ENCODE measurements around the gene ITGA8.
A peak's percentile ranks its signal among the peaks of the same experiment; 100 is the strongest.
"Not testable (repeated sequence)": the region's sequence is repeated elsewhere in the genome, so short reads cannot be mapped to it uniquely, and the experiment has no call there.

The ITGA8 gene

GRCh38 chr10:15719899-15720634, at the start of gene ITGA8:
TSS of gene ITGA8 (minus strand) at chr10:15719922. CDS start at chr10:15719771, 151 bp downstream.
- peak; percentile 90 for DNase-seq (ENCODE audit: low read depth)
- Histone ChIP-seq H3K9me3 (ENCODE audit: control insufficient read depth, low read length) (no peaks in the 10 kb centered on the region), H3K27me3 (replicated peaks; ENCODE audit: control insufficient read depth, insufficient read depth, low read length) (peaks cover 22% of the 10 kb centered on the region), H3K36me3 (ENCODE audit: control insufficient read depth, insufficient read depth, low read length, severe bottlenecking) (no peaks in the 10 kb centered on the region), H3K4me3 (ENCODE audit: low read length) (peak within 1 kb of the TSS; percentile 82), H3K9ac (ENCODE audit: low read length) (peak within 1 kb of the TSS; percentile 74), H3K4me1 (ENCODE audit: control insufficient read depth, insufficient read depth, low read length) (peaks cover 14% of the 10 kb centered on the region)

- no peaks in the 10 kb centered on the region for H3K4me1 ChIP-seq (ENCODE audit: control insufficient read depth, insufficient read depth, low read length)
- H3K27me3 ChIP-seq (replicated peaks; ENCODE audit: control insufficient read depth, insufficient read depth, low read length), result no peaks in the 10 kb centered on the region
- H3K36me3 ChIP-seq (ENCODE audit: control insufficient read depth, insufficient read depth, low read length, severe bottlenecking), result no peaks in the 10 kb centered on the region
- DNase-seq (ENCODE audit: low read depth), result no peak
- H3K9me3 ChIP-seq (ENCODE audit: control insufficient read depth, low read length), result no peaks in the 10 kb centered on the region
- no peak overlapping the region for H3K9ac ChIP-seq (ENCODE audit: low read length)
- H3K4me3 ChIP-seq (ENCODE audit: low read length), result no peak overlapping the region
Measured at GRCh38 chr10:15764892-15765454, 45.3 kb upstream of the ITGA8 start.

GRCh38 chr10:15763006-15763405, 43.3 kb upstream of the ITGA8 start:
- Histone ChIP-seq H3K4me3 (ENCODE audit: low read length) (no peak overlapping the region), H3K9ac (ENCODE audit: low read length) (no peak overlapping the region)
- DNase-seq (ENCODE audit: low read depth), result no peak

GRCh38 chr10:15762239-15762638, 42.5 kb upstream of the ITGA8 start:
- not testable (repeated sequence) for H3K36me3 ChIP-seq (ENCODE audit: control insufficient read depth, insufficient read depth, low read length, severe bottlenecking); H3K27me3 ChIP-seq (replicated peaks; ENCODE audit: control insufficient read depth, insufficient read depth, low read length); DNase-seq (ENCODE audit: low read depth); H3K4me1 ChIP-seq (ENCODE audit: control insufficient read depth, insufficient read depth, low read length); H3K9ac ChIP-seq (ENCODE audit: low read length); H3K9me3 ChIP-seq (ENCODE audit: control insufficient read depth, low read length); H3K4me3 ChIP-seq (ENCODE audit: low read length)

More at GRCh38 chr10:15763006-15763405, 43.3 kb upstream of the ITGA8 start:
- H3K36me3 ChIP-seq (ENCODE audit: control insufficient read depth, insufficient read depth, low read length, severe bottlenecking), result no peaks in the 10 kb centered on the region
- H3K4me1 ChIP-seq (ENCODE audit: control insufficient read depth, insufficient read depth, low read length), result no peaks in the 10 kb centered on the region
- no peaks in the 10 kb centered on the region for H3K27me3 ChIP-seq (replicated peaks; ENCODE audit: control insufficient read depth, insufficient read depth, low read length)
- H3K9me3 ChIP-seq (ENCODE audit: control insufficient read depth, low read length), result no peaks in the 10 kb centered on the region

GRCh38 chr10:15761224-15761623, 41.5 kb upstream of the ITGA8 start:
- DNase-seq (ENCODE audit: low read depth); H3K36me3 ChIP-seq (ENCODE audit: control insufficient read depth, insufficient read depth, low read length, severe bottlenecking); H3K27me3 ChIP-seq (replicated peaks; ENCODE audit: control insufficient read depth, insufficient read depth, low read length); H3K4me1 ChIP-seq (ENCODE audit: control insufficient read depth, insufficient read depth, low read length); H3K9ac ChIP-seq (ENCODE audit: low read length); H3K9me3 ChIP-seq (ENCODE audit: control insufficient read depth, low read length); H3K4me3 ChIP-seq (ENCODE audit: low read length): not testable (repeated sequence)

- Histone ChIP-seq H3K4me3 (ENCODE audit: low read length) (no peak overlapping the region), H3K36me3 (ENCODE audit: control insufficient read depth, insufficient read depth, low read length, severe bottlenecking) (no peaks in the 10 kb centered on the region), H3K4me1 (ENCODE audit: control insufficient read depth, insufficient read depth, low read length) (no peaks in the 10 kb centered on the region), H3K9ac (ENCODE audit: low read length) (no peak overlapping the region), H3K27me3 (replicated peaks; ENCODE audit: control insufficient read depth, insufficient read depth, low read length) (peaks cover 8% of the 10 kb centered on the region), H3K9me3 (ENCODE audit: control insufficient read depth, low read length) (no peaks in the 10 kb centered on the region)
- DNase-seq (ENCODE audit: low read depth), result no peak
Measured at GRCh38 chr10:15760681-15761080, 41.0 kb upstream of the ITGA8 start.

- Histone ChIP-seq H3K9ac (ENCODE audit: low read length) (no peak overlapping the region), H3K4me1 (ENCODE audit: control insufficient read depth, insufficient read depth, low read length) (no peaks in the 10 kb centered on the region), H3K27me3 (replicated peaks; ENCODE audit: control insufficient read depth, insufficient read depth, low read length) (peaks cover 12% of the 10 kb centered on the region), H3K4me3 (ENCODE audit: low read length) (no peak overlapping the region), H3K36me3 (ENCODE audit: control insufficient read depth, insufficient read depth, low read length, severe bottlenecking) (no peaks in the 10 kb centered on the region), H3K9me3 (ENCODE audit: control insufficient read depth, low read length) (no peaks in the 10 kb centered on the region)
- no peak for DNase-seq (ENCODE audit: low read depth)
Measured at GRCh38 chr10:15759265-15759664, 39.5 kb upstream of the ITGA8 start.

GRCh38 chr10:15758618-15759017, 38.9 kb upstream of the ITGA8 start:
- H3K9ac ChIP-seq (ENCODE audit: low read length), result no peak overlapping the region
- DNase-seq (ENCODE audit: low read depth), result no peak
- peaks cover 12% of the 10 kb centered on the region for H3K27me3 ChIP-seq (replicated peaks; ENCODE audit: control insufficient read depth, insufficient read depth, low read length)
- no peaks in the 10 kb centered on the region for H3K36me3 ChIP-seq (ENCODE audit: control insufficient read depth, insufficient read depth, low read length, severe bottlenecking)
- no peak overlapping the region for H3K4me3 ChIP-seq (ENCODE audit: low read length)
- no peaks in the 10 kb centered on the region for H3K4me1 ChIP-seq (ENCODE audit: control insufficient read depth, insufficient read depth, low read length)
- H3K9me3 ChIP-seq (ENCODE audit: control insufficient read depth, low read length), result no peaks in the 10 kb centered on the region

GRCh38 chr10:15754937-15755336, 35.2 kb upstream of the ITGA8 start:
- Histone ChIP-seq H3K4me3 (ENCODE audit: low read length) (no peak overlapping the region), H3K9ac (ENCODE audit: low read length) (no peak overlapping the region), H3K9me3 (ENCODE audit: control insufficient read depth, low read length) (no peaks in the 10 kb centered on the region), H3K4me1 (ENCODE audit: control insufficient read depth, insufficient read depth, low read length) (no peaks in the 10 kb centered on the region), H3K36me3 (ENCODE audit: control insufficient read depth, insufficient read depth, low read length, severe bottlenecking) (no peaks in the 10 kb centered on the region), H3K27me3 (replicated peaks; ENCODE audit: control insufficient read depth, insufficient read depth, low read length) (peaks cover 30% of the 10 kb centered on the region)
- no peak for DNase-seq (ENCODE audit: low read depth)

- Histone ChIP-seq H3K4me3 (ENCODE audit: low read length) (no peak overlapping the region), H3K4me1 (ENCODE audit: control insufficient read depth, insufficient read depth, low read length) (no peaks in the 10 kb centered on the region), H3K9me3 (ENCODE audit: control insufficient read depth, low read length) (no peaks in the 10 kb centered on the region), H3K9ac (ENCODE audit: low read length) (no peak overlapping the region), H3K27me3 (replicated peaks; ENCODE audit: control insufficient read depth, insufficient read depth, low read length) (peaks cover 31% of the 10 kb centered on the region), H3K36me3 (ENCODE audit: control insufficient read depth, insufficient read depth, low read length, severe bottlenecking) (no peaks in the 10 kb centered on the region)
- DNase-seq (ENCODE audit: low read depth), result no peak
Measured at GRCh38 chr10:15751046-15751445, 31.3 kb upstream of the ITGA8 start.

GRCh38 chr10:15748126-15748525, 28.4 kb upstream of the ITGA8 start:
- no peak overlapping the region for H3K4me3 ChIP-seq (ENCODE audit: low read length)
- H3K4me1 ChIP-seq (ENCODE audit: control insufficient read depth, insufficient read depth, low read length), result no peaks in the 10 kb centered on the region
- DNase-seq (ENCODE audit: low read depth), result peak; percentile 7
- H3K9ac ChIP-seq (ENCODE audit: low read length), result no peak overlapping the region
- H3K27me3 ChIP-seq (replicated peaks; ENCODE audit: control insufficient read depth, insufficient read depth, low read length), result peaks cover 27% of the 10 kb centered on the region
- H3K36me3 ChIP-seq (ENCODE audit: control insufficient read depth, insufficient read depth, low read length, severe bottlenecking), result no peaks in the 10 kb centered on the region
- H3K9me3 ChIP-seq (ENCODE audit: control insufficient read depth, low read length), result no peaks in the 10 kb centered on the region
